Upper lobe of left lung (tissue), 6 donors: Measurements from ENCODE around the gene HIPK4. TPM values are rescaled to one million over a fixed set of nuclear protein-coding genes. Genes with fewer than 3 reads are reported as not detected.

Source experiments
- ATAC-seq, 2 donors: fragments of 200-7000 bp; cut with Tn5 transposase; one replicate each; pipeline ENCODE4 v1.9.1; 2022; ENCODE audit warnings: mild to moderate bottlenecking in 2 of 2, moderate library complexity in 2 of 2; ENCODE audit not compliant: low FRiP score in 2 of 2
- DNase-seq, 2 donors: peaks; one replicate each; pipeline ENCODE4 v3.0.0-alpha.2; 2019 to 2020
- H3K27ac ChIP-seq, 4 donors: fragments of 200-600 bp; sonication (generic); one replicate each; pipeline ENCODE4 v1.5.1; 2016 to 2019
- H3K27me3 ChIP-seq, 4 donors: fragments of 200-600 bp; sonication (generic); one replicate each; pipeline ENCODE4 v1.5.1; 2017 to 2019
- H3K36me3 ChIP-seq, 4 donors: fragments of 200-600 bp; sonication (generic); one replicate each; pipeline ENCODE4 v1.5.1; 2016 to 2019
- H3K4me1 ChIP-seq, 4 donors: fragments of 200-600 bp; sonication (generic); one replicate each; pipeline ENCODE4 v1.5.1; 2018 to 2019
- H3K4me3 ChIP-seq, 4 donors: fragments of 200-600 bp; sonication (generic); one replicate each; pipeline ENCODE4 v1.5.1; 2017 to 2019; ENCODE audit warnings: mild to moderate bottlenecking in 2 of 4, moderate library complexity in 1 of 4
- H3K9me3 ChIP-seq, 4 donors: fragments of 200-600 bp; sonication (generic); one replicate each; pipeline ENCODE4 v1.5.1; 2018 to 2019
- CTCF ChIP-seq, 6 experiments: fragments of 450-650 bp in 4 of 6; fragments of 200-600 bp in 2 of 6; sonication (generic) in 2 of 6; IDR thresholded peaks; one replicate each; pipeline ENCODE4 v1.5.1; 2016 to 2019; ENCODE audit warnings: antibody characterized with exemption in 6 of 6
- EP300 ChIP-seq, 4 donors: sonication (generic); formaldehyde crosslinking; IDR thresholded peaks; one replicate each; pipeline ENCODE4 v1.5.1; 2017; ENCODE audit warnings: antibody characterized with exemption in 4 of 4, control low read depth in 2 of 4
- POLR2A ChIP-seq, 4 donors: fragments of 450-650 bp; IDR thresholded peaks; one replicate each; pipeline ENCODE4 v1.5.1; 2016 to 2017; ENCODE audit warnings: antibody characterized with exemption in 4 of 4, mild to moderate bottlenecking in 2 of 4
- POLR2AphosphoS5 ChIP-seq, 2 donors: sonication (generic); formaldehyde crosslinking; IDR thresholded peaks; one replicate each; pipeline ENCODE4 v1.5.1; 2017; ENCODE audit warnings: antibody characterized with exemption in 2 of 2
- WGBS, 2 donors: methylation state at CpG; one replicate each; pipeline ENCODE4 v1.1.5; 2017 to 2018; 5-methylcytosine and 5-hydroxymethylcytosine counted together
- total RNA-seq, 6 donors: library from RNA; depleted of rRNA in 4 of 6; stranded (reverse); fragments of >200 nt in 4 of 6; gene quantifications; one replicate each; pipeline versions ENCODE4 v1.1.0 to v1.2.1, GENCODE V29; 2016 to 2021
- donor health status: DM: no; HTN: no; CAD: no; lungs with moderate emphysema.
- donor health status: DM: no; HTN: yes; CAD: no; lungs with severe emphysema.

HIPK4 gene
- total RNA-seq, 6 donors from 2014 or later, result 0.17 to 1.0 (median 0.46) TPM; not detected in 1

GRCh38 chr19:40403262-40403984 is 13.4 kb upstream of the HIPK4 start:
- peak; percentile 95 to 97 for ATAC-seq
- Histone ChIP-seq H3K4me1 (peaks cover 10 to 41% (median 21%) of the 10 kb centered on the region in 4 donors), H3K9me3 (no peaks in the 10 kb centered on the region), H3K36me3 (peaks cover 0 to 35% (median 4%) of the 10 kb centered on the region in 4 donors), H3K4me3 (peak overlapping the region; percentile 58 to 74 (median 66)), H3K27ac (peak overlapping the region; percentile 79 to 88 (median 86)), H3K27me3 (no peaks in the 10 kb centered on the region)
- 0 to 1% methylated on average over 21 to 38 of the region's 41 CpGs for WGBS, 2 donors
- TF ChIP-seq CTCF (IDR thresholded peaks at IDR 0.05) (peak in 2 of 6 experiments; percentile 20 to 24), EP300 (IDR thresholded peaks at IDR 0.05) (no peak), POLR2AphosphoS5 (IDR thresholded peaks at IDR 0.05) (peak in 1 of 2 donors; percentile 24), POLR2A (IDR thresholded peaks at IDR 0.05) (peak in 2 of 4 donors; percentile 11 to 57)
- peak; percentile 94 to 97 for DNase-seq

DNA sequence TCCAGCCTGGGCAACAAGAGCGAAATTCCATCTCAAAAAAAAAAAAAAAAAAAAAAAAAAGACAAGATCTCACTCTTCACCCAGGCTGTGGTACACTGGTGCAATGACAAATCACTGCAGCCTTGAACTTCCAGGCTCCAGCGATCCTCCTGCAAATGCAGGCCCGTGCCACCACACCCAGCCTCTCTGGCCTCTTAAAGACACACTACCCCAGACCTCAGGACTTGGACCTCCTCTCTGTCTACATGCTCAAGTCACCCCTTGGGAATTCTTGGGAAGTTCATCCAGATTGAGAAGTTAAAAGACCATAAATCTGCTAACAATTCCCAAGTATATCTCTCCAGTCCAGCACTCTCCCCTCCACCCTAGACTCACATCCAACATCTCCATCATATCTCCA is 10.6 kb upstream of the HIPK4 start:
- WGBS, 2 donors, result 67 to 74% methylated on average over 2 to 3 of the region's 3 CpGs
- DNase-seq, result no peak
- Histone ChIP-seq H3K27me3 (no peaks in the 10 kb centered on the region), H3K9me3 (no peaks in the 10 kb centered on the region), H3K27ac (no peak overlapping the region), H3K4me1 (peaks cover 6 to 38% (median 19%) of the 10 kb centered on the region in 4 donors), H3K36me3 (peaks cover 3 to 42% (median 21%) of the 10 kb centered on the region in 4 donors), H3K4me3 (no peak overlapping the region)
- TF ChIP-seq POLR2AphosphoS5 (IDR thresholded peaks at IDR 0.05), result no peak
- TF ChIP-seq CTCF (IDR thresholded peaks at IDR 0.05), result no peak
- TF ChIP-seq POLR2A (IDR thresholded peaks at IDR 0.05), result no peak
- TF ChIP-seq EP300 (IDR thresholded peaks at IDR 0.05), result no peak
- no peak for ATAC-seq

DNA sequence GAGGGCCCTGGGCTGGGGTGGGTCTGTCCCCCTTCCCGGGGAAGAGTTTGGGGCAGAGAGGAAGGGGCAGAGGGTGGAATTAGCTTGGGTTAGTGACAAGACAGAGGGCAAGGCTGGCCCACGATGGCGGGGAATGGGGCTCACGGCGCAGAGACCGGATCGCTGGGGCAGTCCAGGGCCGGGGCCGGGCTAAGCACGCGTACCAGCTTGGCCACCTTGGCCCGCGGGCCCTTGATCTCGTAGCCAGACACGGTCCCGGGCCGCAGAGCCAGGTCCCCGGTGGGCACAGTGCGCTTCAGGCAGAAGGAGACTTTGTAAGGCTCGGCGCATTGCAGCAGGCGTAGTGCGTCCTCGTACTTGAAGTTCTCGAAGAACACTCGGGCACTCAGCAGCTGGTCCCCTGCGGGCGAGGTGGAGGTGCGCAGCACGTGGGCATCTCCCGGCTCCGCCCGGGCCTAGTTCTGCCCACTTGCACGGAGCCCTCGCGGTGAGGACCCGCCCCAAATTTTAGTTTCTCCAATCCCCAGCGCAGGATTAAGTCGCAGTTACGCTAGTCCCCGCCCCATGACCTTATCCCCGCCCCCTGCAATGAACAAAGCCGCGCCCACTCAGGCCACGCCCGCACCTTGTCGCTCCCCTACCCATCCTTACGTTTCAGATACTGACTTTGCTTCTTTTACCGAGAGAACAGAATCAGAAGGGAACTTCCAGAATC is 8.6 kb upstream of the HIPK4 start:
- ATAC-seq (peak; percentile 5 to 63), DNase-seq (peak; percentile 84 to 86)
- Histone ChIP-seq H3K36me3 (peaks cover 3 to 50% (median 24%) of the 10 kb centered on the region in 4 donors), H3K27me3 (no peaks in the 10 kb centered on the region), H3K9me3 (no peaks in the 10 kb centered on the region), H3K27ac (peak overlapping the region in 2 of 4 donors; percentile 43 to 52), H3K4me3 (peak overlapping the region in 1 of 4 donors; percentile 26), H3K4me1 (peaks cover 6 to 26% (median 14%) of the 10 kb centered on the region in 4 donors)
- 40 to 56% methylated on average over 17 to 49 of the region's 49 CpGs for WGBS, 2 donors
- TF ChIP-seq POLR2A (IDR thresholded peaks at IDR 0.05) (no peak), CTCF (IDR thresholded peaks at IDR 0.05) (no peak), POLR2AphosphoS5 (IDR thresholded peaks at IDR 0.05) (no peak), EP300 (IDR thresholded peaks at IDR 0.05) (no peak)

GRCh38 chr19:40397568-40397906 is 7.6 kb upstream of the HIPK4 start:
- peaks cover 0 to 27% (median 16%) of the 10 kb centered on the region in 4 donors for H3K4me1 ChIP-seq
- H3K36me3 ChIP-seq, result peaks cover 3 to 50% (median 24%) of the 10 kb centered on the region in 4 donors
- H3K27ac ChIP-seq, result no peak overlapping the region
- no peak for ATAC-seq
- 93 to 95% methylated on average over 10 to 22 of the region's 22 CpGs for WGBS, 2 donors
- DNase-seq, result peak in 1 of 2 donors; percentile 82
- no peak overlapping the region for H3K4me3 ChIP-seq
- no peak for TF ChIP-seq CTCF (IDR thresholded peaks at IDR 0.05)
- no peak for TF ChIP-seq POLR2A (IDR thresholded peaks at IDR 0.05)
- TF ChIP-seq POLR2AphosphoS5 (IDR thresholded peaks at IDR 0.05), result no peak
- TF ChIP-seq EP300 (IDR thresholded peaks at IDR 0.05), result no peak
- H3K27me3 ChIP-seq, result no peaks in the 10 kb centered on the region
- H3K9me3 ChIP-seq, result no peaks in the 10 kb centered on the region
